H9 (cell line): Measurements from ENCODE around the gene TBC1D9. TPM values are rescaled to one million over a fixed set of nuclear protein-coding genes. Genes with fewer than 3 reads are reported as not detected.

ENCODE experiments used
- DNase-seq: peaks from one replicate; pipeline ENCODE4 v3.0.0-alpha.2; 2017
- H2AFZ ChIP-seq: one replicate; pipeline ENCODE4 v1.6.1; 2013; ENCODE audit warnings: mild to moderate bottlenecking, low read length, control low read depth, moderate library complexity
- H2AK5ac ChIP-seq: 2 replicates; pipeline ENCODE4 v1.6.1; 2013; ENCODE audit warnings: low read length, control low read depth, mixed read lengths; ENCODE audit not compliant: insufficient read length
- H2BK120ac ChIP-seq: one replicate; pipeline ENCODE4 v1.6.1; 2013; ENCODE audit warnings: low read depth, mild to moderate bottlenecking, low read length, control low read depth, inconsistent platforms; ENCODE audit not compliant: poor library complexity, severe bottlenecking
- H2BK12ac ChIP-seq: 2 replicates; pipeline ENCODE4 v1.6.1; 2013; ENCODE audit warnings: low read length, control low read depth, mixed read lengths, low read depth; ENCODE audit not compliant: insufficient read length
- H2BK15ac ChIP-seq: 2 replicates; pipeline ENCODE4 v1.6.1; 2013; ENCODE audit warnings: low read depth, low read length, control low read depth
- H2BK20ac ChIP-seq: one replicate; pipeline ENCODE4 v1.6.1; 2013; ENCODE audit warnings: low read depth, mild to moderate bottlenecking, low read length, control low read depth, inconsistent platforms; ENCODE audit not compliant: poor library complexity, severe bottlenecking
- H2BK5ac ChIP-seq: 2 replicates; pipeline ENCODE4 v1.6.1; 2013; ENCODE audit warnings: low read length, control low read depth, mixed read lengths; ENCODE audit not compliant: insufficient read length
- H3K14ac ChIP-seq: 2 replicates; pipeline ENCODE4 v1.6.1; 2013; ENCODE audit warnings: low read length, control low read depth; ENCODE audit not compliant: insufficient read depth
- H3K18ac ChIP-seq: 2 replicates; pipeline ENCODE4 v1.6.1; 2013; ENCODE audit warnings: low read depth, mild to moderate bottlenecking, mixed read lengths, low read length, control low read depth; ENCODE audit not compliant: insufficient read length
- H3K23ac ChIP-seq: 2 replicates; pipeline ENCODE4 v1.6.1; 2013; ENCODE audit warnings: low read length, control low read depth, mixed read lengths, low read depth; ENCODE audit not compliant: insufficient read length
- H3K23me2 ChIP-seq: 2 replicates; pipeline ENCODE4 v1.6.1; 2013; ENCODE audit warnings: low read depth, mild to moderate bottlenecking, mixed read lengths, low read length, control low read depth; ENCODE audit not compliant: insufficient read length, poor library complexity, severe bottlenecking
- H3K27ac ChIP-seq: 2 replicates; pipeline ENCODE4 v1.5.1; 2013; ENCODE audit warnings: low read length, control low read depth, mixed read lengths, low read depth; ENCODE audit not compliant: insufficient read length
- H3K27me3 ChIP-seq: 2 replicates; pipeline ENCODE4 v1.6.1; 2013; ENCODE audit warnings: low read length, control low read depth, inconsistent platforms; ENCODE audit not compliant: insufficient read depth
- H3K4ac ChIP-seq: 2 replicates; pipeline ENCODE4 v1.6.1; 2013; ENCODE audit warnings: low read depth, mild to moderate bottlenecking, control low read depth, inconsistent platforms, low read length, moderate library complexity
- H3K4me1 ChIP-seq: 2 replicates; pipeline ENCODE4 v1.6.1; 2013; ENCODE audit warnings: low read length, control low read depth, inconsistent platforms; ENCODE audit not compliant: insufficient read depth
- H3K4me2 ChIP-seq: 2 replicates; pipeline ENCODE4 v1.6.1; 2013; ENCODE audit warnings: low read length, control low read depth, mixed read lengths; ENCODE audit not compliant: insufficient read length, insufficient read depth
- H3K56ac ChIP-seq: 2 replicates; pipeline ENCODE4 v1.6.1; 2013; ENCODE audit warnings: low read depth, mild to moderate bottlenecking, mixed read lengths, low read length, control low read depth; ENCODE audit not compliant: insufficient read length
- H3K79me1 ChIP-seq: 2 replicates; pipeline ENCODE4 v1.6.1; 2013; ENCODE audit warnings: low read depth, mild to moderate bottlenecking, moderate library complexity, low read length, control low read depth, inconsistent platforms; ENCODE audit not compliant: insufficient read depth, poor library complexity, severe bottlenecking
- H3K79me2 ChIP-seq: 2 replicates; pipeline ENCODE4 v1.6.1; 2013; ENCODE audit warnings: low read length, control low read depth, inconsistent platforms; ENCODE audit not compliant: insufficient read depth
- H3K9ac ChIP-seq: 2 replicates; pipeline ENCODE4 v1.6.1; 2013; ENCODE audit warnings: low read length, control low read depth, mixed read lengths; ENCODE audit not compliant: insufficient read length; ENCODE audit errors: extremely low read depth
- H3K9me3 ChIP-seq: one replicate; pipeline ENCODE4 v1.6.1; 2013; ENCODE audit warnings: low read depth, low read length, inconsistent platforms; ENCODE audit not compliant: control insufficient read depth
- H3T11ph ChIP-seq: one replicate; pipeline ENCODE4 v1.6.1; 2013; ENCODE audit warnings: mild to moderate bottlenecking, low read length, control low read depth, inconsistent platforms
- H4K20me1 ChIP-seq: one replicate; pipeline ENCODE4 v1.6.1; 2013; ENCODE audit not compliant: control insufficient read depth, insufficient read length, insufficient read depth
- H4K5ac ChIP-seq: 2 replicates; pipeline ENCODE4 v1.6.1; 2013; ENCODE audit warnings: low read depth, mild to moderate bottlenecking, mixed read lengths, low read length, control low read depth; ENCODE audit not compliant: insufficient read length
- H4K8ac ChIP-seq: replicated peaks from 2 replicates; pipeline ENCODE4 v1.6.1; 2013; ENCODE audit warnings: low read length, control low read depth, mixed read lengths, low read depth; ENCODE audit not compliant: insufficient read length
- H4K91ac ChIP-seq: 2 replicates; pipeline ENCODE4 v1.6.1; 2013; ENCODE audit warnings: low read depth, mild to moderate bottlenecking, moderate library complexity, mixed read lengths, low read length, control low read depth; ENCODE audit not compliant: insufficient read length
- H3K27ac Mint-ChIP-seq, 3 experiments: 2 replicates in 2 of 3; 3 replicates in 1 of 3; pipeline ENCODE4 v1.8.0; 2020 to 2021; ENCODE audit warnings: mixed read lengths in 3 of 3, mild to moderate bottlenecking in 1 of 3, moderate library complexity in 1 of 3
- H3K27me3 Mint-ChIP-seq: 2 replicates; pipeline ENCODE4 v1.8.0; 2021; ENCODE audit warnings: low read depth, mild to moderate bottlenecking, moderate library complexity, mixed read lengths
- H3K36me3 Mint-ChIP-seq, 3 experiments: 2 replicates in 2 of 3; 3 replicates in 1 of 3; pipeline ENCODE4 v1.8.0; 2020 to 2021; ENCODE audit warnings: low read depth in 3 of 3, mixed read lengths in 3 of 3; ENCODE audit not compliant: insufficient read depth in 1 of 3
- H3K4me1 Mint-ChIP-seq, 2 experiments: 2 replicates each; pipeline ENCODE4 v1.8.0; 2020; ENCODE audit warnings: mixed read lengths in 2 of 2
- H3K4me3 Mint-ChIP-seq, 2 experiments: 2 replicates in 1 of 2; 3 replicates in 1 of 2; pipeline ENCODE4 v1.8.0; 2020 to 2021; ENCODE audit warnings: mild to moderate bottlenecking in 2 of 2, mixed read lengths in 2 of 2, moderate library complexity in 1 of 2
- H3K9me3 Mint-ChIP-seq, 2 experiments: 2 replicates in 1 of 2; 3 replicates in 1 of 2; pipeline ENCODE4 v1.8.0; 2020; ENCODE audit warnings: mild to moderate bottlenecking in 2 of 2, mixed read lengths in 2 of 2, moderate library complexity in 1 of 2
- WGBS: extraction: QIAGEN DNeasy Blood & Tissue Kit; methylation state at CpG from one replicate; pipeline ENCODE4 v1.1.7; 2013; ENCODE audit warnings: missing lambda C conversion rate, low lambda C conversion rate, mixed read lengths; ENCODE audit not compliant: insufficient read length; ENCODE audit errors: extremely low coverage; 5-methylcytosine and 5-hydroxymethylcytosine counted together
- total RNA-seq: library from RNA; stranded (reverse); gene quantifications from 2 replicates; pipeline ENCODE4 v1.2.1, GENCODE V29; 2021
- TF ChIP-seq, protein P1 (sequence below): fragments of 200-600 bp; sonication (generic); conservative IDR thresholded peaks from 3 replicates; pipeline ENCODE4 v1.8.0; 2021; ENCODE audit warnings: antibody characterized with exemption, mild to moderate bottlenecking

TBC1D9 gene
- total RNA-seq, 1 experiment from 2014 or later, result 0.63 TPM

DNA sequence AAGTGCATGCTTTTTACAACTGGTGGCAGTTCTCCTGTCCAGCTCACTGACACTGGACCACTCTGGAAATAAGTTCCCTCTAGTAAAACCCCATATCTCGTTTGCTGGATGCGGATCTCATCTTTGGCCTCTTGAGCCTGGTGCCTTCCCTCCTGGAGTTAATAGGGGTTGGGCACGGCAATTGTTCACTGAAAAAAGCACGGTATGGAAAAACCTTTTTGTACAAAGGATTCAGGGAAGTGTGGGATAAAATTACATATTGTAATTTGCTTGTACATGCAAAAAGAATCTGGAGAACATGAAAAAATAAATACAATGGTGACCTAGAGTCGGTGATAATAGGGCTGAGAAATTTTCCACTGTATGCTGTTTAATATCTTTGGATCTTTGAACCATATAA is 30.6 kb downstream of the TBC1D9 start:
- WGBS, result no CpG with 5 or more reads among the region's 5 CpGs
- Histone ChIP-seq H3K9ac (no peak overlapping the region), H2BK20ac (no peak overlapping the region), H2BK120ac (no peak overlapping the region), H3K18ac (no peak overlapping the region), H4K8ac (no peak overlapping the region), H3K79me1 (no peaks in the 10 kb centered on the region), H3K9me3 (no peaks in the 10 kb centered on the region), H2AFZ (no peak overlapping the region), H3K14ac (no peak overlapping the region), H2AK5ac (no peak overlapping the region), H3K4me1 (no peaks in the 10 kb centered on the region), H3K23ac (no peak overlapping the region), H3K79me2 (no peaks in the 10 kb centered on the region), H3K27ac (no peak overlapping the region), H2BK15ac (no peak overlapping the region), H4K20me1 (no peaks in the 10 kb centered on the region), H4K91ac (no peak overlapping the region), H3K4me2 (no peak overlapping the region), H3K56ac (no peak overlapping the region), H4K5ac (no peak overlapping the region), H3K4ac (no peak overlapping the region), H3K23me2 (no peaks in the 10 kb centered on the region), H2BK5ac (no peak overlapping the region), H3K27me3 (no peaks in the 10 kb centered on the region), H2BK12ac (no peak overlapping the region), H3T11ph (no peak overlapping the region)
- DNase-seq, result no peak
- Mint-ChIP-seq H3K4me1 (peaks cover 7 to 11% of the 10 kb centered on the region in 2 experiments; a peak in 3 of 4 replicates), H3K36me3 (no peaks in the 10 kb centered on the region), H3K27me3 (no peaks in the 10 kb centered on the region; the same call in 1 of the 2 replicates), H3K4me3 (no peak overlapping the region), H3K27ac (no peak overlapping the region), H3K9me3 (no peaks in the 10 kb centered on the region)
- TF ChIP-seq, protein P1, sequence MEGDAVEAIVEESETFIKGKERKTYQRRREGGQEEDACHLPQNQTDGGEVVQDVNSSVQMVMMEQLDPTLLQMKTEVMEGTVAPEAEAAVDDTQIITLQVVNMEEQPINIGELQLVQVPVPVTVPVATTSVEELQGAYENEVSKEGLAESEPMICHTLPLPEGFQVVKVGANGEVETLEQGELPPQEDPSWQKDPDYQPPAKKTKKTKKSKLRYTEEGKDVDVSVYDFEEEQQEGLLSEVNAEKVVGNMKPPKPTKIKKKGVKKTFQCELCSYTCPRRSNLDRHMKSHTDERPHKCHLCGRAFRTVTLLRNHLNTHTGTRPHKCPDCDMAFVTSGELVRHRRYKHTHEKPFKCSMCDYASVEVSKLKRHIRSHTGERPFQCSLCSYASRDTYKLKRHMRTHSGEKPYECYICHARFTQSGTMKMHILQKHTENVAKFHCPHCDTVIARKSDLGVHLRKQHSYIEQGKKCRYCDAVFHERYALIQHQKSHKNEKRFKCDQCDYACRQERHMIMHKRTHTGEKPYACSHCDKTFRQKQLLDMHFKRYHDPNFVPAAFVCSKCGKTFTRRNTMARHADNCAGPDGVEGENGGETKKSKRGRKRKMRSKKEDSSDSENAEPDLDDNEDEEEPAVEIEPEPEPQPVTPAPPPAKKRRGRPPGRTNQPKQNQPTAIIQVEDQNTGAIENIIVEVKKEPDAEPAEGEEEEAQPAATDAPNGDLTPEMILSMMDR, result no peak
